CD14-positive monocyte (primary cell): Measurements from ENCODE around the gene KCNIP3. TPM values are rescaled to one million over a fixed set of nuclear protein-coding genes. Genes with fewer than 3 reads are reported as not detected.
A peak's percentile ranks its signal among the peaks of the same experiment; 100 is the strongest.
"Not testable (repeated sequence)": the region's sequence is repeated elsewhere in the genome, so short reads cannot be mapped to it uniquely, and the experiment has no call there.

Source experiments
- DNase-seq, 3 donors: peaks; one replicate each; pipeline ENCODE4 v3.0.0-alpha.2; 2011 to 2022
- H2AFZ ChIP-seq: 2 replicates; pipeline ENCODE4 v1.6.0; 2012; ENCODE audit warnings: mild to moderate bottlenecking, low read depth, low read length, inconsistent platforms; ENCODE audit not compliant: insufficient read depth, poor library complexity, severe bottlenecking
- H3K27ac ChIP-seq, 2 donors: 1 replicate in 1 of 2; 2 replicates in 1 of 2; pipeline ENCODE4 v1.5.1; 2012 to 2013; ENCODE audit warnings: low read length in 2 of 2, control low read depth in 1 of 2, inconsistent platforms in 1 of 2, low read depth in 1 of 2, mild to moderate bottlenecking in 1 of 2
- H3K27me3 ChIP-seq, 2 donors: one replicate each; pipeline versions ENCODE4 v1.6.0 to v1.6.1; 2011 to 2013; ENCODE audit warnings: low read length in 2 of 2; ENCODE audit not compliant: control insufficient read depth in 2 of 2, insufficient read depth in 2 of 2
- H3K36me3 ChIP-seq, 2 donors: replicated peaks in 1 of 2; 1 replicate in 1 of 2; 2 replicates in 1 of 2; pipeline versions ENCODE4 v1.5.1 to v1.6.1; 2012 to 2013; ENCODE audit warnings: low read length in 2 of 2, control low read depth in 1 of 2, inconsistent platforms in 1 of 2, mild to moderate bottlenecking in 1 of 2; ENCODE audit not compliant: insufficient read depth in 2 of 2, control insufficient read depth in 1 of 2
- H3K4me1 ChIP-seq, 2 donors: 1 replicate in 1 of 2; 2 replicates in 1 of 2; pipeline versions ENCODE4 v1.5.1 to v1.6.1; 2012 to 2013; ENCODE audit warnings: low read length in 2 of 2, control low read depth in 1 of 2, inconsistent platforms in 1 of 2, mild to moderate bottlenecking in 1 of 2, moderate library complexity in 1 of 2; ENCODE audit not compliant: insufficient read depth in 2 of 2, control insufficient read depth in 1 of 2
- H3K4me2 ChIP-seq: replicated peaks from 2 replicates; pipeline ENCODE3; 2012; ENCODE audit warnings: low read length, moderate library complexity, mild to moderate bottlenecking; ENCODE audit not compliant: poor library complexity, severe bottlenecking; ENCODE audit errors: extremely low read depth
- H3K4me3 ChIP-seq, 3 experiments: fragments of 200-600 bp in 1 of 3; sonication (generic) in 1 of 3; replicated peaks in 1 of 3; 1 replicate in 2 of 3; 2 replicates in 1 of 3; pipeline ENCODE4 v1.5.1; 2011 to 2013; ENCODE audit warnings: low read length in 3 of 3, mild to moderate bottlenecking in 3 of 3, control low read depth in 2 of 3, low read depth in 2 of 3, inconsistent platforms in 1 of 3, moderate library complexity in 1 of 3
- H3K79me2 ChIP-seq: 2 replicates; pipeline ENCODE4 v1.6.0; 2012; ENCODE audit warnings: mild to moderate bottlenecking, control low read depth, inconsistent platforms, low read length, moderate library complexity; ENCODE audit not compliant: insufficient read depth
- H3K9ac ChIP-seq: 2 replicates; pipeline ENCODE4 v1.6.0; 2017; ENCODE audit warnings: low read length, mild to moderate bottlenecking; ENCODE audit not compliant: insufficient read depth, poor library complexity, severe bottlenecking
- H3K9me3 ChIP-seq, 2 donors: replicated peaks in 1 of 2; 1 replicate in 1 of 2; 2 replicates in 1 of 2; pipeline versions ENCODE4 v1.5.1 to v1.6.1; 2012 to 2013; ENCODE audit warnings: low read length in 2 of 2, control low read depth in 1 of 2; ENCODE audit not compliant: control insufficient read depth in 1 of 2, insufficient read depth in 1 of 2
- H4K20me1 ChIP-seq: 2 replicates; pipeline ENCODE4 v1.6.0; 2012; ENCODE audit warnings: mild to moderate bottlenecking, low read length, control low read depth, moderate library complexity; ENCODE audit not compliant: insufficient read depth
- H3K27ac Mint-ChIP-seq, 7 donors: one replicate each; pipeline ENCODE4 v1.8.0; 2020; ENCODE audit warnings: mild to moderate bottlenecking in 7 of 7, mixed read lengths in 7 of 7, moderate library complexity in 6 of 7, inconsistent platforms in 2 of 7
- H3K27me3 Mint-ChIP-seq, 3 donors: one replicate each; pipeline ENCODE4 v1.8.0; 2021 to 2022; ENCODE audit warnings: low read depth in 3 of 3, mild to moderate bottlenecking in 3 of 3, mixed read lengths in 3 of 3, moderate library complexity in 3 of 3, inconsistent platforms in 1 of 3
- H3K36me3 Mint-ChIP-seq, 2 donors: one replicate each; pipeline ENCODE4 v1.8.0; 2020; ENCODE audit warnings: mixed read lengths in 2 of 2, inconsistent platforms in 1 of 2, mild to moderate bottlenecking in 1 of 2
- H3K4me1 Mint-ChIP-seq: one replicate; pipeline ENCODE4 v1.8.0; 2020; ENCODE audit warnings: mild to moderate bottlenecking, mixed read lengths
- H3K4me3 Mint-ChIP-seq, 2 donors: one replicate each; pipeline ENCODE4 v1.8.0; 2020; ENCODE audit warnings: mild to moderate bottlenecking in 2 of 2, mixed read lengths in 2 of 2, moderate library complexity in 1 of 2
- H3K9me3 Mint-ChIP-seq, 7 donors: one replicate each; pipeline ENCODE4 v1.8.0; 2020 to 2022; ENCODE audit warnings: mixed read lengths in 7 of 7, mild to moderate bottlenecking in 6 of 7, moderate library complexity in 6 of 7, inconsistent platforms in 2 of 7
- CTCF ChIP-seq: fragments of 200-600 bp; IDR thresholded peaks from one replicate; pipeline ENCODE4 v1.8.0; 2022; ENCODE audit warnings: antibody characterized with exemption, mild to moderate bottlenecking
- WGBS: methylation state at CpG from one replicate; pipeline ENCODE4 v1.1.5; 2013; ENCODE audit warnings: missing lambda C conversion rate; ENCODE audit not compliant: insufficient coverage; 5-methylcytosine and 5-hydroxymethylcytosine counted together
- intact Hi-C, 2 donors: fragments of 100-400 bp; cut with micrococcal nuclease; formaldehyde crosslinking; loops; one replicate each; pipeline versions ENCODE4 v1.15.0 to v1.15.1; 2023
- polyA plus RNA-seq, 3 donors: library from polyadenylated mRNA; depleted of rRNA in 1 of 3; unstranded in 2 of 3; stranded (reverse) in 1 of 3; fragments of 300-500 nt in 2 of 3; fragments of >200 nt in 1 of 3; fragmentation: Illumina TruSeq in 2 of 3; gene quantifications; 1 replicate in 2 of 3; 2 replicates in 1 of 3; pipeline ENCODE4 v1.2.3, GENCODE V29; 2012 to 2021

Gene KCNIP3
- polyA plus RNA-seq, 3 donors: not detected

GRCh38 chr2:95354469-95354901, 57.3 kb downstream of the KCNIP3 start:
- H3K79me2 ChIP-seq: no peaks in the 10 kb centered on the region
- H3K27ac Mint-ChIP-seq: no peak overlapping the region
- H3K4me3 ChIP-seq: no peak overlapping the region
- H3K9me3 ChIP-seq: peaks cover 0 to 5% of the 10 kb centered on the region in 2 donors
- peaks cover 0 to 10% (median 2%) of the 10 kb centered on the region in 7 donors for H3K9me3 Mint-ChIP-seq
- no peaks in the 10 kb centered on the region for H3K36me3 Mint-ChIP-seq
- H3K9ac ChIP-seq: no peak overlapping the region
- no peaks in the 10 kb centered on the region for H4K20me1 ChIP-seq
- H3K27ac ChIP-seq: no peak overlapping the region
- DNase-seq: no peak
- no peaks in the 10 kb centered on the region for H3K4me1 Mint-ChIP-seq
- H3K4me3 Mint-ChIP-seq: no peak overlapping the region
- TF ChIP-seq CTCF: no peak
- H2AFZ ChIP-seq: no peak overlapping the region
- H3K4me2 ChIP-seq: no peak overlapping the region
- H3K27me3 Mint-ChIP-seq: peaks cover 3 to 10% (median 5%) of the 10 kb centered on the region in 3 donors
- 94% methylated on average over 4 of the region's 5 CpGs for WGBS
- H3K27me3 ChIP-seq: no peaks in the 10 kb centered on the region
- H3K4me1 ChIP-seq: no peaks in the 10 kb centered on the region
- no peaks in the 10 kb centered on the region for H3K36me3 ChIP-seq
- intact Hi-C loops: no loop called here

- no peak overlapping the region for H3K4me3 ChIP-seq
- H3K27ac ChIP-seq: no peak overlapping the region
- H3K27ac Mint-ChIP-seq: peak overlapping the region in 1 of 7 donors; percentile 31
- no peak overlapping the region for H3K4me3 Mint-ChIP-seq
- TF ChIP-seq CTCF: no peak
- no peak for DNase-seq
- H3K27me3 ChIP-seq: no peaks in the 10 kb centered on the region
- peaks cover 3 to 10% (median 4%) of the 10 kb centered on the region in 3 donors for H3K27me3 Mint-ChIP-seq
- peaks cover 0 to 5% of the 10 kb centered on the region in 2 donors for H3K9me3 ChIP-seq
- no peaks in the 10 kb centered on the region for H3K36me3 ChIP-seq
- H4K20me1 ChIP-seq: no peaks in the 10 kb centered on the region
- no peaks in the 10 kb centered on the region for H3K36me3 Mint-ChIP-seq
- WGBS: 94% methylated on average over 5 of the region's 8 CpGs
- no peak overlapping the region for H3K4me2 ChIP-seq
- H3K4me1 Mint-ChIP-seq: no peaks in the 10 kb centered on the region
- H3K9me3 Mint-ChIP-seq: peaks cover 0 to 10% (median 2%) of the 10 kb centered on the region in 7 donors
- no peaks in the 10 kb centered on the region for H3K79me2 ChIP-seq
- intact Hi-C loops: no loop called here
- H2AFZ ChIP-seq: no peak overlapping the region
- no peaks in the 10 kb centered on the region for H3K4me1 ChIP-seq
- H3K9ac ChIP-seq: no peak overlapping the region
These were observed 57.8 kb downstream of the KCNIP3 start for GRCh38 chr2:95354925-95355324.

- H4K20me1 ChIP-seq, H3K27me3 ChIP-seq, H3K27ac ChIP-seq, H3K4me3 Mint-ChIP-seq, H3K27ac Mint-ChIP-seq, H3K36me3 ChIP-seq, H3K4me3 ChIP-seq, H3K27me3 Mint-ChIP-seq, H3K4me1 ChIP-seq, H3K4me1 Mint-ChIP-seq, H3K9me3 Mint-ChIP-seq, H3K4me2 ChIP-seq, H2AFZ ChIP-seq, intact Hi-C loops, DNase-seq, H3K36me3 Mint-ChIP-seq, H3K9me3 ChIP-seq, H3K9ac ChIP-seq, H3K79me2 ChIP-seq: not testable (repeated sequence)
- no CpG with 5 or more reads among the region's 5 CpGs for WGBS
These were observed 58.3 kb downstream of the KCNIP3 start for GRCh38 chr2:95355486-95355885.
